Neural cell (in vitro differentiated cells): ENCODE results near the gene SMIM35. TPM values are rescaled to one million over a fixed set of nuclear protein-coding genes. Genes with fewer than 3 reads are reported as not detected.

Source experiments
- H2AFZ ChIP-seq: fragments of 200-600, 300-800 bp; sonication (generic), shearing (Covaris generic); 2 replicates; pipeline ENCODE4 v1.6.0; 2014; ENCODE audit warnings: low read depth, mild to moderate bottlenecking, antibody characterized with exemption, low read length, moderate library complexity
- H3F3A ChIP-seq: fragments of 200-600 bp; shearing (Covaris generic); 2 replicates; pipeline ENCODE4 v1.6.1; 2016; ENCODE audit warnings: mild to moderate bottlenecking, moderate library complexity, mixed read lengths, antibody characterized with exemption, low read length; ENCODE audit not compliant: insufficient read depth, poor library complexity, severe bottlenecking
- H3K27ac ChIP-seq: fragments of 200-600, 300-800 bp; sonication (generic), shearing (Covaris generic); 2 replicates; pipeline ENCODE4 v1.5.1; 2014; ENCODE audit warnings: mild to moderate bottlenecking, low read length, moderate library complexity
- H3K27me3 ChIP-seq: fragments of 300-800, 200-600 bp; sonication (generic), shearing (Covaris generic); 2 replicates; pipeline ENCODE4 v1.6.0; 2014; ENCODE audit warnings: mild to moderate bottlenecking, low read depth, low read length, moderate library complexity; ENCODE audit not compliant: insufficient read depth
- H3K36me3 ChIP-seq: fragments of 300-800, 200-600 bp; sonication (generic), shearing (Covaris generic); 2 replicates; pipeline ENCODE4 v1.5.1; 2014; ENCODE audit warnings: mild to moderate bottlenecking, antibody characterized with exemption, low read length, moderate library complexity; ENCODE audit not compliant: insufficient read depth
- H3K4me2 ChIP-seq: fragments of 300-800, 200-600 bp; sonication (generic), shearing (Covaris generic); 2 replicates; pipeline ENCODE4 v1.6.0; 2014; ENCODE audit warnings: mild to moderate bottlenecking, low read length
- H3K4me3 ChIP-seq: fragments of 300-800, 200-600 bp; sonication (generic), shearing (Covaris generic); 2 replicates; pipeline ENCODE4 v1.5.1; 2014; ENCODE audit warnings: mild to moderate bottlenecking, low read length, moderate library complexity
- H3K79me2 ChIP-seq: fragments of 200-600 bp; shearing (Covaris generic); replicated peaks from 2 replicates; pipeline ENCODE4 v1.6.0; 2014; ENCODE audit warnings: mild to moderate bottlenecking, low read length, moderate library complexity; ENCODE audit not compliant: insufficient read depth
- H3K9ac ChIP-seq: fragments of 300-800, 200-600 bp; sonication (generic), shearing (Covaris generic); 2 replicates; pipeline ENCODE4 v1.6.1; 2016; ENCODE audit warnings: mild to moderate bottlenecking, low read length, mixed read lengths
- H3K9me2 ChIP-seq: fragments of 200-600 bp; shearing (Covaris generic); 2 replicates; pipeline ENCODE4 v1.6.1; 2016; ENCODE audit warnings: mild to moderate bottlenecking, low read length, mixed read lengths; ENCODE audit not compliant: insufficient read depth
- H3K9me3 ChIP-seq: fragments of 200-600, 300-800 bp; sonication (generic), shearing (Covaris generic); 2 replicates; pipeline ENCODE4 v1.6.1; 2016; ENCODE audit warnings: mild to moderate bottlenecking, mixed run types, low read length, moderate library complexity, mixed read lengths
- H4K20me1 ChIP-seq: fragments of 200-600 bp; shearing (Covaris generic); 2 replicates; pipeline ENCODE4 v1.6.1; 2016; ENCODE audit warnings: mild to moderate bottlenecking, mixed run types; ENCODE audit not compliant: insufficient read depth
- CTCF ChIP-seq: fragments of 450-650 bp; IDR thresholded peaks from 2 replicates; pipeline ENCODE4 v1.5.1; 2014; ENCODE audit warnings: antibody characterized with exemption, mild to moderate bottlenecking, moderate library complexity; ENCODE audit not compliant: poor library complexity, severe bottlenecking
- EP300 ChIP-seq: fragments of 450-650 bp; conservative IDR thresholded peaks from 2 replicates; pipeline ENCODE4 v1.6.1; 2014; ENCODE audit warnings: antibody characterized with exemption, mild to moderate bottlenecking, moderate library complexity; ENCODE audit not compliant: poor library complexity, severe bottlenecking
- EZH2 ChIP-seq: fragments of 200-600, 300-800 bp; shearing (Covaris generic), sonication (generic); IDR thresholded peaks from 2 replicates; pipeline ENCODE4 v1.6.1; 2014; ENCODE audit warnings: antibody characterized with exemption, low read length, borderline replicate concordance, mild to moderate bottlenecking; ENCODE audit not compliant: insufficient read depth, poor library complexity, severe bottlenecking
- MXI1 ChIP-seq: fragments of 450-650 bp; conservative IDR thresholded peaks from 2 replicates; pipeline ENCODE4 v1.6.1; 2014; ENCODE audit warnings: antibody characterized with exemption, mild to moderate bottlenecking; ENCODE audit not compliant: poor library complexity, severe bottlenecking
- POLR2AphosphoS5 ChIP-seq: IDR thresholded peaks from 2 replicates; pipeline ENCODE4 v1.6.1; 2012
- RAD21 ChIP-seq: fragments of 450-650 bp; conservative IDR thresholded peaks from 2 replicates; pipeline ENCODE4 v1.6.1; 2014; ENCODE audit warnings: antibody characterized with exemption, mild to moderate bottlenecking, moderate library complexity
- SMC3 ChIP-seq: fragments of 450-650 bp; conservative IDR thresholded peaks from 2 replicates; pipeline ENCODE4 v1.6.1; 2014; ENCODE audit warnings: antibody characterized with exemption, mild to moderate bottlenecking, moderate library complexity; ENCODE audit not compliant: poor library complexity
- TAF1 ChIP-seq: IDR thresholded peaks from 2 replicates; pipeline ENCODE4 v1.6.1; 2012; ENCODE audit warnings: low read depth
- polyA plus RNA-seq: library from polyadenylated mRNA; depleted of rRNA; stranded (reverse); fragments of >200 nt; gene quantifications from 2 replicates; pipeline ENCODE4 v1.2.3, GENCODE V29; 2014
- TF ChIP-seq, protein P1 (sequence below): IDR thresholded peaks from 2 replicates; pipeline ENCODE4 v1.6.1; 2012; ENCODE audit warnings: borderline replicate concordance

The SMIM35 gene
- polyA plus RNA-seq, 1 donor from 2014 or later, result not detected

DNA sequence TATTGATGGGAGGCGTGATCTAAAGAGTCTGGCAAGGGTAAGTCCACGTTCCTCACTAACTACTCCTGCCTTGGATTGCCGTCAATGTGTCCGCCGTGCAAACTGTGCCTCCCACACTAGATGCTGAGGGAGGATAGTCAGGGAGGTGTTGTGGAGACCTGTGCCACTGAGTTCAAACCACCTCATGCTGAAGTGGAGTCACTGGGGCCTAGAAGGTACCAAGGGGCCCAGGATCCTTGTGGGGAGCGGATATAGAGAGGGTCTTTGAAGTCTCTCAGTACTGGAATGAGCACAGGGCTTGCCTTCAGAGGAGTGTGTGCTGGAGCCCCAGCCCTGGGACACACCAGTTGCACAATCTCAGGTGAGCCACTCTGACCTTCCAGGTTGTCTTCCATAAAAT is 37.0 kb downstream of the SMIM35 start:
- TF ChIP-seq MXI1 (no peak), RAD21 (no peak), CTCF (no peak), EP300 (no peak), TAF1 (no peak), EZH2 (no peak), SMC3 (no peak), POLR2AphosphoS5 (no peak)
- TF ChIP-seq, protein P1, sequence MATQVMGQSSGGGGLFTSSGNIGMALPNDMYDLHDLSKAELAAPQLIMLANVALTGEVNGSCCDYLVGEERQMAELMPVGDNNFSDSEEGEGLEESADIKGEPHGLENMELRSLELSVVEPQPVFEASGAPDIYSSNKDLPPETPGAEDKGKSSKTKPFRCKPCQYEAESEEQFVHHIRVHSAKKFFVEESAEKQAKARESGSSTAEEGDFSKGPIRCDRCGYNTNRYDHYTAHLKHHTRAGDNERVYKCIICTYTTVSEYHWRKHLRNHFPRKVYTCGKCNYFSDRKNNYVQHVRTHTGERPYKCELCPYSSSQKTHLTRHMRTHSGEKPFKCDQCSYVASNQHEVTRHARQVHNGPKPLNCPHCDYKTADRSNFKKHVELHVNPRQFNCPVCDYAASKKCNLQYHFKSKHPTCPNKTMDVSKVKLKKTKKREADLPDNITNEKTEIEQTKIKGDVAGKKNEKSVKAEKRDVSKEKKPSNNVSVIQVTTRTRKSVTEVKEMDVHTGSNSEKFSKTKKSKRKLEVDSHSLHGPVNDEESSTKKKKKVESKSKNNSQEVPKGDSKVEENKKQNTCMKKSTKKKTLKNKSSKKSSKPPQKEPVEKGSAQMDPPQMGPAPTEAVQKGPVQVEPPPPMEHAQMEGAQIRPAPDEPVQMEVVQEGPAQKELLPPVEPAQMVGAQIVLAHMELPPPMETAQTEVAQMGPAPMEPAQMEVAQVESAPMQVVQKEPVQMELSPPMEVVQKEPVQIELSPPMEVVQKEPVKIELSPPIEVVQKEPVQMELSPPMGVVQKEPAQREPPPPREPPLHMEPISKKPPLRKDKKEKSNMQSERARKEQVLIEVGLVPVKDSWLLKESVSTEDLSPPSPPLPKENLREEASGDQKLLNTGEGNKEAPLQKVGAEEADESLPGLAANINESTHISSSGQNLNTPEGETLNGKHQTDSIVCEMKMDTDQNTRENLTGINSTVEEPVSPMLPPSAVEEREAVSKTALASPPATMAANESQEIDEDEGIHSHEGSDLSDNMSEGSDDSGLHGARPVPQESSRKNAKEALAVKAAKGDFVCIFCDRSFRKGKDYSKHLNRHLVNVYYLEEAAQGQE, result no peak
- Histone ChIP-seq H3K27me3 (no peaks in the 10 kb centered on the region), H3K9me2 (no peaks in the 10 kb centered on the region), H3K79me2 (no peaks in the 10 kb centered on the region), H3K9ac (no peak overlapping the region), H3F3A (no peaks in the 10 kb centered on the region), H3K27ac (no peak overlapping the region), H3K4me2 (no peak overlapping the region), H2AFZ (no peak overlapping the region), H4K20me1 (no peaks in the 10 kb centered on the region), H3K36me3 (no peaks in the 10 kb centered on the region), H3K9me3 (no peaks in the 10 kb centered on the region), H3K4me3 (no peak overlapping the region)

DNA sequence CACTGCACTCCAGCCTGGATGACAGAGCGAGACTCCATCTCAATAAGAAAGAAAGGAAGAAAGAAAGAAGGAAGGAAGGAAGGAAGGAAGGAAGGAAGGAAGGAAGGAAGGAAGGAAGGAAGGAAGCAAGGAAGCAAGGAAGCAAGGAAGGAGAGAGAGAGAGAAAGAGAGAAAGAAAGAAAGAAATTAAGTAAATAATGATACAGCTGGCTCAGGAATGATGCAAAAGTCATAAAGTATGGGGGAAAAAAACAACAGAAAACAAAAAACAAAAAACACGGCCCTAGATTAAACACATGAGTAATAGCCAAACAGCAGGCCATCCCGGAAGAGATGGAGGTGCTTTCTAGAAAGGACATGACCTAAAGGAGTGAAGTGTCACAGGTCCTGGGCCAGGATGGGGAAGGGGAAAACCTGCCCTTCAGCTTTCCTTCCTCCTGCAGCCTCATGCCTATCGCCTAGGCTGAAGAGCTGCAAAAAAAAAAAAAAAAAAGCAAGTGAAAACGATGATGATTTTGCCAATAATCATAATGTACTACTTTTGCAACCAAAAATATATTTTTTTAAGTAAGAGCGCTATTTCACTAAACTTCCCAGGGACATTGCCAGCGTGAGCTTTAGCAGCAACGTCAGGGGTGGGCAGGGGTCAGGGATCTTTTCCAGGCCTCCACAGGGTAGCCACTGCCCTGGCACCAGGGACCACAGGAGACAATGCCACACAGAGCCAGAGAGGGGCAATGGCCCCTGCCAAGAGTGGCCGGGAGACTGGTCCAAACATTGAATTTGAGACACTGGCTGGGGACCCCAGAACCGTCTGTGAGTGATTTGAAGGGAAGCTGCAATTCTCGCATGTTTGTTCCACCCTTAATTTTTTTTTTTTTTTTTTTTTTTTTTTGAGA is 38.0 kb downstream of the SMIM35 start:
- Histone ChIP-seq H3K4me3 (no peak overlapping the region), H3K27ac (no peak overlapping the region), H3K9ac (no peak overlapping the region)

More for the DNA sequence above, 38.0 kb downstream of the SMIM35 start:
- Histone ChIP-seq H4K20me1 (no peaks in the 10 kb centered on the region), H3K9me2 (no peaks in the 10 kb centered on the region), H3K27me3 (no peaks in the 10 kb centered on the region), H3K9me3 (no peaks in the 10 kb centered on the region), H3F3A (no peaks in the 10 kb centered on the region), H3K4me2 (no peak overlapping the region), H3K79me2 (no peaks in the 10 kb centered on the region), H3K36me3 (no peaks in the 10 kb centered on the region), H2AFZ (no peak overlapping the region)
- TF ChIP-seq TAF1 (no peak), EZH2 (no peak), CTCF (no peak)
